ENCODE measurements around the gene TRIP12. TPM values are rescaled to one million over a fixed set of nuclear protein-coding genes. Genes with fewer than 3 reads are reported as not detected.

TRIP12 gene
- total RNA-seq, 1 experiment from 2014 or later: 166 TPM

DNA sequence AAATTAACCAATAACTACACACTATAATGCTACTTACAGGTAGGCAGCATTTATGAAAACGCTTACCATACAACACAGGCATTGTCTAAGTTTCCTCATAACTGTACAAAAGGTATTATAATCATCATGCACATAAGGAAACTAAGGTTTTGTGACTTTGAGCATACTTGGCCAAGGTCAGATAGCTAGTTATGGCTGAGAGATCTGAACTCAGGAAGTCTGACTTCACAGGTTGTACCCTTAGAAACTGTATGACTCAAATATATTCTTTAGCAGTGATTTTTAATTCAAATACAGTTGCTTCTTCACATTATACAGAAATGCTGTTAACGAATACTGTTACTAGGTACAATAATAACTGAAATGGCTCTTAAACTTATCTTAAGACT lies 89.3 kb downstream of the TRIP12 start:
- H3K56ac ChIP-seq (ENCODE audit: insufficient read length, low read depth, low read length): no peak overlapping the region
- H2BK12ac ChIP-seq (ENCODE audit: insufficient read length, low read depth, low read length): no peak overlapping the region
- no peak overlapping the region for H2AFZ ChIP-seq (ENCODE audit: low read length)
- no CpG with 5 or more reads among the region's 2 CpGs for whole genome bisulfite sequencing (ENCODE audit: extremely low coverage, insufficient read length, low lambda C conversion rate)
- no peaks in the 10 kb centered on the region for H4K20me1 ChIP-seq (ENCODE audit: control insufficient read depth, insufficient read depth, insufficient read length)
- no peak overlapping the region for H2BK5ac ChIP-seq (ENCODE audit: insufficient read length, low read length)
- Mint-ChIP-seq H3K4me1 (no peaks in the 10 kb centered on the region), H3K27me3 (ENCODE audit: low read depth) (no peaks in the 10 kb centered on the region), H3K27ac (no peak overlapping the region), H3K36me3 (ENCODE audit: insufficient read depth in 1 of 3, low read depth in 3 of 3) (peaks cover 13 to 37% (median 20%) of the 10 kb centered on the region in 3 experiments; a peak in 5 of 7 replicates), H3K9me3 (no peaks in the 10 kb centered on the region), H3K4me3 (no peak overlapping the region)
- H3K4me2 ChIP-seq (ENCODE audit: insufficient read depth, insufficient read length, low read length): no peak overlapping the region
- H3K9me3 ChIP-seq (ENCODE audit: control insufficient read depth, low read depth, low read length): no peaks in the 10 kb centered on the region
- H3K27me3 ChIP-seq (ENCODE audit: insufficient read depth, low read length): no peaks in the 10 kb centered on the region
- no peak overlapping the region for H3K14ac ChIP-seq (ENCODE audit: insufficient read depth, low read length)
- H3K23me2 ChIP-seq (ENCODE audit: insufficient read length, low read depth, low read length, poor library complexity, severe bottlenecking): no peaks in the 10 kb centered on the region
- no peak overlapping the region for H4K8ac ChIP-seq (replicated peaks; ENCODE audit: insufficient read length, low read depth, low read length)
- no peaks in the 10 kb centered on the region for H3K79me1 ChIP-seq (ENCODE audit: insufficient read depth, low read depth, low read length, poor library complexity, severe bottlenecking)
- H4K5ac ChIP-seq (ENCODE audit: insufficient read length, low read depth, low read length): no peak overlapping the region
- no peak overlapping the region for H3K23ac ChIP-seq (ENCODE audit: insufficient read length, low read depth, low read length)
- no peak overlapping the region for H2BK20ac ChIP-seq (ENCODE audit: low read depth, low read length, poor library complexity, severe bottlenecking)
- no peak overlapping the region for H3K9ac ChIP-seq (ENCODE audit: extremely low read depth, insufficient read length, low read length)
- no peaks in the 10 kb centered on the region for H3K4me1 ChIP-seq (ENCODE audit: insufficient read depth, low read length)
- no peak overlapping the region for H2AK5ac ChIP-seq (ENCODE audit: insufficient read length, low read length)
- H3T11ph ChIP-seq (ENCODE audit: low read length): no peak overlapping the region
- H2BK15ac ChIP-seq (ENCODE audit: low read depth, low read length): no peak overlapping the region
- TF ChIP-seq, protein P1, sequence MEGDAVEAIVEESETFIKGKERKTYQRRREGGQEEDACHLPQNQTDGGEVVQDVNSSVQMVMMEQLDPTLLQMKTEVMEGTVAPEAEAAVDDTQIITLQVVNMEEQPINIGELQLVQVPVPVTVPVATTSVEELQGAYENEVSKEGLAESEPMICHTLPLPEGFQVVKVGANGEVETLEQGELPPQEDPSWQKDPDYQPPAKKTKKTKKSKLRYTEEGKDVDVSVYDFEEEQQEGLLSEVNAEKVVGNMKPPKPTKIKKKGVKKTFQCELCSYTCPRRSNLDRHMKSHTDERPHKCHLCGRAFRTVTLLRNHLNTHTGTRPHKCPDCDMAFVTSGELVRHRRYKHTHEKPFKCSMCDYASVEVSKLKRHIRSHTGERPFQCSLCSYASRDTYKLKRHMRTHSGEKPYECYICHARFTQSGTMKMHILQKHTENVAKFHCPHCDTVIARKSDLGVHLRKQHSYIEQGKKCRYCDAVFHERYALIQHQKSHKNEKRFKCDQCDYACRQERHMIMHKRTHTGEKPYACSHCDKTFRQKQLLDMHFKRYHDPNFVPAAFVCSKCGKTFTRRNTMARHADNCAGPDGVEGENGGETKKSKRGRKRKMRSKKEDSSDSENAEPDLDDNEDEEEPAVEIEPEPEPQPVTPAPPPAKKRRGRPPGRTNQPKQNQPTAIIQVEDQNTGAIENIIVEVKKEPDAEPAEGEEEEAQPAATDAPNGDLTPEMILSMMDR (conservative IDR thresholded peaks at IDR 0.05): no peak
- no peak overlapping the region for H2BK120ac ChIP-seq (ENCODE audit: low read depth, low read length, poor library complexity, severe bottlenecking)
- H3K18ac ChIP-seq (ENCODE audit: insufficient read length, low read depth, low read length): no peak overlapping the region
- H3K27ac ChIP-seq (ENCODE audit: insufficient read length, low read depth, low read length): no peak overlapping the region
- H3K4ac ChIP-seq (ENCODE audit: low read depth, low read length): no peak overlapping the region
- no peak for DNase-seq
- no peak overlapping the region for H4K91ac ChIP-seq (ENCODE audit: insufficient read length, low read depth, low read length)
- no peaks in the 10 kb centered on the region for H3K79me2 ChIP-seq (ENCODE audit: insufficient read depth, low read length)

Measured in H9 (cell line).